GM12878 (cell line): ENCODE measurements around the gene ARIH2. TPM values are rescaled to one million over a fixed set of nuclear protein-coding genes. Genes with fewer than 3 reads are reported as not detected.

Experiments
- ATAC-seq: fragments of 200-7000 bp; cut with Tn5 transposase; 3 replicates; pipeline ENCODE4 v1.9.1; 2020; ENCODE audit warnings: mild to moderate bottlenecking, moderate library complexity
- BruUV-seq: library from RNA; stranded (reverse); fragments of 400-500 nt; replicated peaks from 2 replicates; lab custom pipeline; 2021; lab: Mats Ljungman, UMichigan
- CTCF ChIA-PET: fragments of 300-600 bp; sonication (Branson Sonifier 250); formaldehyde crosslinking; extraction: SDS; loops from one replicate; lab custom pipeline; 2021; ENCODE audit warnings: inconsistent platforms; lab: Yijun Ruan, JAX
- POLR2A ChIA-PET: fragments of 350-600 bp; formaldehyde crosslinking; extraction: SDS; loops from one replicate; lab custom pipeline; 2021; ENCODE audit warnings: inconsistent platforms; lab: Charles Lee
- RAD21 ChIA-PET: fragments of 300-600 bp; sonication (Branson Sonifier 250); formaldehyde crosslinking; loops from one replicate; lab custom pipeline; 2023; ENCODE audit warnings: antibody characterized with exemption; ENCODE audit not compliant: unreplicated experiment; lab: Charles Lee
- SMC1A ChIA-PET: fragments of 300-600 bp; sonication (Branson Sonifier 250); formaldehyde crosslinking; loops from one replicate; lab custom pipeline; 2023; ENCODE audit not compliant: unreplicated experiment, uncharacterized antibody; lab: Charles Lee
- DNase-seq: peaks from one replicate; pipeline ENCODE4 v3.0.0-alpha.2; 2011; ENCODE audit warnings: low read depth, low spot score
- FAIRE-seq: peaks from 3 replicates; lab custom pipeline; 2011; peaks lifted over from hg19 to GRCh38; lab: Jason Lieb, UNC
- H2AFZ ChIP-seq: 2 replicates; pipeline ENCODE4 v1.6.0; 2011; ENCODE audit warnings: low read depth, low read length, control low read depth; ENCODE audit not compliant: control insufficient read depth
- H3K27ac ChIP-seq: 2 replicates; pipeline ENCODE4 v1.5.1; 2011; ENCODE audit warnings: control low read depth; ENCODE audit not compliant: control insufficient read depth, insufficient read depth
- H3K27me3 ChIP-seq, 2 experiments: replicated peaks in 1 of 2; 2 replicates each; pipeline versions ENCODE4 v1.6.0 to v1.6.1; 2011; ENCODE audit warnings: low read length in 1 of 2; ENCODE audit not compliant: control insufficient read depth in 2 of 2, insufficient read depth in 2 of 2
- H3K36me3 ChIP-seq, 2 experiments: 2 replicates each; pipeline ENCODE4 v1.5.1; 2011; ENCODE audit warnings: low read length in 1 of 2; ENCODE audit not compliant: control insufficient read depth in 2 of 2, insufficient read depth in 2 of 2
- H3K4me1 ChIP-seq: 2 replicates; pipeline ENCODE4 v1.6.1; 2011; ENCODE audit warnings: mild to moderate bottlenecking, low read length, moderate library complexity, mixed read lengths; ENCODE audit not compliant: control insufficient read depth, insufficient read depth
- H3K4me2 ChIP-seq: 2 replicates; pipeline ENCODE4 v1.6.0; 2011; ENCODE audit warnings: control low read depth; ENCODE audit not compliant: control insufficient read depth, insufficient read depth
- H3K4me3 ChIP-seq: fragments of 200-600 bp; sonication (generic); 2 replicates; pipeline ENCODE4 v1.5.1; 2016
- H3K79me2 ChIP-seq: 2 replicates; pipeline ENCODE4 v1.6.0; 2011; ENCODE audit warnings: low read length; ENCODE audit not compliant: control insufficient read depth, insufficient read depth
- H3K9ac ChIP-seq: 2 replicates; pipeline ENCODE4 v1.8.0; 2011; ENCODE audit warnings: low read length, control low read depth, mixed read lengths; ENCODE audit not compliant: control insufficient read depth, insufficient read depth
- H3K9me3 ChIP-seq: replicated peaks from 3 replicates; pipeline ENCODE4 v1.5.1; 2011; ENCODE audit warnings: mild to moderate bottlenecking, low read length; ENCODE audit not compliant: control insufficient read depth, insufficient read depth
- H4K20me1 ChIP-seq: 2 replicates; pipeline ENCODE4 v1.6.0; 2011; ENCODE audit not compliant: control insufficient read depth, insufficient read depth
- BCL11A ChIP-seq: IDR thresholded peaks from 2 replicates; pipeline ENCODE4 v1.6.1; 2011; ENCODE audit warnings: low read depth, low read length
- IKZF2 ChIP-seq, 2 experiments: fragments of 450-650 bp; IDR thresholded peaks; 2 replicates each; pipeline ENCODE4 v1.6.1; 2017; ENCODE audit warnings: mild to moderate bottlenecking in 2 of 2, moderate library complexity in 2 of 2
- POLR2AphosphoS5 ChIP-seq: IDR thresholded peaks from 2 replicates; pipeline ENCODE4 v1.6.1; 2011; ENCODE audit warnings: mild to moderate bottlenecking, low read length, inconsistent platforms
- WGBS: methylation state at CpG from one replicate; pipeline ENCODE4 v1.1.6; 2016; ENCODE audit warnings: low lambda C conversion rate; ENCODE audit not compliant: insufficient replicate concordance, insufficient coverage; ENCODE audit errors: missing lambda C conversion rate; 5-methylcytosine and 5-hydroxymethylcytosine counted together
- in situ Hi-C: fragments of 300-500 bp; cut with MboI; formaldehyde crosslinking; loops from 9 replicates; pipeline ENCODE4 v1.14.3; 2018; ENCODE audit warnings: mixed read lengths
- intact Hi-C: fragments of 100-400 bp; cut with micrococcal nuclease; formaldehyde crosslinking; loops from one replicate; pipeline ENCODE4 v1.14.2; 2022; ENCODE audit not compliant: unreplicated experiment
- polyA plus RNA-seq, 11 experiments: library from polyadenylated mRNA; depleted of rRNA in 4 of 11; unstranded in 6 of 11; stranded (reverse) in 5 of 11; fragments of >200 nt; fragmentation: Nextera tagmentation in 4 of 11; fragmentation: Illumina TruSeq in 1 of 11; extraction: Ambion mirVana in 4 of 11; extraction: Trizol in 1 of 11; gene quantifications; 1 replicate in 1 of 11; 2 replicates in 10 of 11; pipeline versions ENCODE4 v1.2.1 to v1.2.3, GENCODE V29; 2011 to 2016; ENCODE audit warnings: inconsistent platforms in 2 of 11, missing spikeins in 2 of 11, low read depth in 1 of 11
- total RNA-seq, 4 experiments: library from RNA; depleted of rRNA in 3 of 4; stranded (reverse); fragments of >200 nt in 3 of 4; fragmentation: Illumina TruSeq in 1 of 4; extraction: Trizol in 1 of 4; gene quantifications; 2 replicates each; pipeline versions ENCODE4 v1.2.1 to v1.2.3, GENCODE V29; 2013 to 2021

ARIH2 gene
- total and polyA plus RNA-seq, 10 of the 15 experiments (the other 5 are each of a cell fraction or from before 2014, with no cell fraction given), result 18.7 to 74.7 (median 63.7) TPM

- Histone ChIP-seq H3K27ac (peak overlapping the region; percentile 59; the same call in 1 of the 2 replicates), H2AFZ (no peak overlapping the region; the same call in 1 of the 2 replicates), H3K4me3 (peak overlapping the region; percentile 95), H3K36me3 (peaks cover 23 to 26% of the 10 kb centered on the region in 2 experiments), H3K27me3 (no peaks in the 10 kb centered on the region), H3K4me1 (peaks cover 5% of the 10 kb centered on the region; the same call in 1 of the 2 replicates), H3K9me3 (no peaks in the 10 kb centered on the region), H3K79me2 (peaks cover 31% of the 10 kb centered on the region), H3K4me2 (peak overlapping the region; percentile 86), H3K9ac (peak overlapping the region; percentile 52; the same call in 1 of the 2 replicates), H4K20me1 (0 out of 2 replicates have a peak, but pooled peaks cover 3% of the 10 kb centered on the region)
- DNase-seq (no peak), ATAC-seq (no peak), FAIRE-seq (no peak)
- WGBS, result 6% methylated on average over 21 of the region's 23 CpGs
- TF ChIP-seq IKZF2 (IDR thresholded peaks at IDR 0.05) (no peak), POLR2AphosphoS5 (peak; percentile 41; the same call in 1 of the 2 replicates), BCL11A (no peak)
- ChIA-PET SMC1A (interaction anchor here (0.7 to 4.2 kb wide), 2 partner anchors 10 to 11 kb away, joined by 4 to 21 read pairs; partner anchors contain the start of genes IMPDH2 and WDR6), POLR2A (interaction anchor here (0.5 to 2.8 kb wide), 5 partner anchors 9 to 115 kb away, joined by 3 to 28 read pairs (median 6); partner anchors contain the start of genes QRICH1 and WDR6), RAD21 (interaction anchor here (1.0 to 2.3 kb wide), 2 partner anchors 28 to 30 kb away, joined by 4 to 12 read pairs; no protein-coding TSS in a partner anchor), CTCF (interaction anchor here (0.6 to 5.9 kb wide), 3 partner anchors 8 to 28 kb away, joined by 3 to 83 read pairs (median 21); partner anchors contain the start of genes P4HTM and WDR6)
- in situ Hi-C loops, result no loop called here
- intact Hi-C loops, result no loop called here
- BruUV-seq, result no TSS peak
Observed at GRCh38 chr3:49017229-49017970, 98.8 kb downstream of the ARIH2 start.
